DOHH2 (cell line): ENCODE data around the gene SLC35G1.

Experiments
- EZH2phosphoT487 ChIP-seq: fragments of 200-600 bp; sonication (generic); IDR thresholded peaks from 2 replicates; pipeline ENCODE4 v1.6.1; 2017; ENCODE audit warnings: borderline replicate concordance, mild to moderate bottlenecking, antibody characterized with exemption, low read length, moderate library complexity, mixed read lengths
- TF ChIP-seq, protein P1 (sequence below): fragments of 200-600 bp; sonication (generic); IDR thresholded peaks from one replicate; pipeline ENCODE4 v1.5.1; 2014; ENCODE audit warnings: antibody characterized with exemption, mild to moderate bottlenecking, low read depth, low read length; ENCODE audit not compliant: poor library complexity, severe bottlenecking

DNA sequence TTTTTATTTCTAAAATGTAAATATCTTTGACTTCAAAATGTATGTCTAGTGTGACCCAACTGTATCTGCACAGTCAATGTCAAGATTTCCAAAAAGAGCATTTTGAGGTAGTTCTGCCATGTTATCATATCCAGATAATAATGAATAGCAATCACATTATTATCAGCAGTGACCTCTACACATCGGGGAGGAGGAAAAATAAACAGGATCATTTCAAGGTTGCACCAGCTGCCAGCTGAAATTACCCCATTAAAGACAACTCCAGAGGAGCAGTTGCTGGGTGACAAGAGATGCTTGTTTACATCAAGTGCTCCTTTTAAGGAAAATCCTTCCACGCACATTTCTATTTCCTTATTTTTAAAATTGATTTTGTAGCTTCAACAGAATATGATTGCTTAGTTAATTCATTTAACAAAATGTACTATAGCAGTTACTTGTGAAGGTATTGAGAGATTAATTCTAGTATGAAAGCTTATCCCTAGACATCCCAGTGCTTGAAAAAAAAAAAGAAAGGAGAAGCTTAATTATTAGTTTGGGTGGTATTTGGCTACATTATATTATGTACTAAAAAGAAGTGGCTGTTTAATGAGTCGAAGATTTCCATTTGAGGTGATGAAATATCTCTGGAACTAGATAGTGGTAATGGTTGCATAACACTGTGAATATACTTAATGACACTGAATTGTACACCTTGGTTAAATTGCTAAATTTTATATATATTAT lies 19.3 kb upstream of the SLC35G1 start:
- TF ChIP-seq, protein P1, sequence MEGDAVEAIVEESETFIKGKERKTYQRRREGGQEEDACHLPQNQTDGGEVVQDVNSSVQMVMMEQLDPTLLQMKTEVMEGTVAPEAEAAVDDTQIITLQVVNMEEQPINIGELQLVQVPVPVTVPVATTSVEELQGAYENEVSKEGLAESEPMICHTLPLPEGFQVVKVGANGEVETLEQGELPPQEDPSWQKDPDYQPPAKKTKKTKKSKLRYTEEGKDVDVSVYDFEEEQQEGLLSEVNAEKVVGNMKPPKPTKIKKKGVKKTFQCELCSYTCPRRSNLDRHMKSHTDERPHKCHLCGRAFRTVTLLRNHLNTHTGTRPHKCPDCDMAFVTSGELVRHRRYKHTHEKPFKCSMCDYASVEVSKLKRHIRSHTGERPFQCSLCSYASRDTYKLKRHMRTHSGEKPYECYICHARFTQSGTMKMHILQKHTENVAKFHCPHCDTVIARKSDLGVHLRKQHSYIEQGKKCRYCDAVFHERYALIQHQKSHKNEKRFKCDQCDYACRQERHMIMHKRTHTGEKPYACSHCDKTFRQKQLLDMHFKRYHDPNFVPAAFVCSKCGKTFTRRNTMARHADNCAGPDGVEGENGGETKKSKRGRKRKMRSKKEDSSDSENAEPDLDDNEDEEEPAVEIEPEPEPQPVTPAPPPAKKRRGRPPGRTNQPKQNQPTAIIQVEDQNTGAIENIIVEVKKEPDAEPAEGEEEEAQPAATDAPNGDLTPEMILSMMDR = no peak
- no peak for TF ChIP-seq EZH2phosphoT487
